NCI-H774 (cell line): ENCODE results near the gene RTL5.
A peak's percentile ranks its signal among the peaks of the same experiment; 100 is the strongest.
"Not testable (repeated sequence)": the region's sequence is repeated elsewhere in the genome, so short reads cannot be mapped to it uniquely, and the experiment has no call there.

Experiments used
- DNase-seq: peaks from one replicate; lab custom pipeline; 2025; lab: John Stamatoyannopoulos, UW

Gene RTL5

GRCh38 chrX:72131317-72132294 is at the start of gene RTL5:
TSS of gene RTL5 (minus strand) at chrX:72131915.
- DNase-seq: peak; percentile 85

GRCh38 chrX:72180539-72180938 is 48.8 kb upstream of the RTL5 start:
- DNase-seq: no peak

GRCh38 chrX:72176981-72177380 is 45.3 kb upstream of the RTL5 start:
- no peak for DNase-seq

GRCh38 chrX:72176289-72176688 is 44.6 kb upstream of the RTL5 start:
- not testable (repeated sequence) for DNase-seq

GRCh38 chrX:72169008-72169728 is 37.5 kb upstream of the RTL5 start:
- DNase-seq: no peak

- no peak for DNase-seq
These were observed 33.8 kb upstream of the RTL5 start for GRCh38 chrX:72165551-72165950.

GRCh38 chrX:72159769-72160168 is 28.1 kb upstream of the RTL5 start:
- no peak for DNase-seq

- no peak for DNase-seq
These were observed 27.1 kb upstream of the RTL5 start for GRCh38 chrX:72158773-72159172.

GRCh38 chrX:72146527-72146926 is 14.8 kb upstream of the RTL5 start:
- DNase-seq: no peak

GRCh38 chrX:72145181-72145580 is 13.5 kb upstream of the RTL5 start:
- no peak for DNase-seq

GRCh38 chrX:72143609-72143907 is 11.8 kb upstream of the RTL5 start:
- DNase-seq: no peak

GRCh38 chrX:72142794-72143608 is 11.3 kb upstream of the RTL5 start:
- no peak for DNase-seq

GRCh38 chrX:72142094-72142793 is 10.5 kb upstream of the RTL5 start:
- peak; percentile 80 for DNase-seq

- DNase-seq: no peak
These were observed 9.8 kb upstream of the RTL5 start for GRCh38 chrX:72141372-72142004.

GRCh38 chrX:72139538-72139937 is 7.8 kb upstream of the RTL5 start:
- DNase-seq: no peak

GRCh38 chrX:72137846-72138495 is 6.3 kb upstream of the RTL5 start:
- DNase-seq: no peak

- DNase-seq: no peak
These were observed 2.3 kb upstream of the RTL5 start for GRCh38 chrX:72133851-72134546.

- no peak for DNase-seq
These were observed 741 bp upstream of the RTL5 start for GRCh38 chrX:72132456-72132855.

- no peak for DNase-seq
These were observed 909 bp downstream of the RTL5 start for GRCh38 chrX:72130762-72131250.

- no peak for DNase-seq
These were observed 1.5 kb downstream of the RTL5 start for GRCh38 chrX:72130156-72130761.
